ENCODE measurements around the gene HBS1L.

HBS1L gene

DNA sequence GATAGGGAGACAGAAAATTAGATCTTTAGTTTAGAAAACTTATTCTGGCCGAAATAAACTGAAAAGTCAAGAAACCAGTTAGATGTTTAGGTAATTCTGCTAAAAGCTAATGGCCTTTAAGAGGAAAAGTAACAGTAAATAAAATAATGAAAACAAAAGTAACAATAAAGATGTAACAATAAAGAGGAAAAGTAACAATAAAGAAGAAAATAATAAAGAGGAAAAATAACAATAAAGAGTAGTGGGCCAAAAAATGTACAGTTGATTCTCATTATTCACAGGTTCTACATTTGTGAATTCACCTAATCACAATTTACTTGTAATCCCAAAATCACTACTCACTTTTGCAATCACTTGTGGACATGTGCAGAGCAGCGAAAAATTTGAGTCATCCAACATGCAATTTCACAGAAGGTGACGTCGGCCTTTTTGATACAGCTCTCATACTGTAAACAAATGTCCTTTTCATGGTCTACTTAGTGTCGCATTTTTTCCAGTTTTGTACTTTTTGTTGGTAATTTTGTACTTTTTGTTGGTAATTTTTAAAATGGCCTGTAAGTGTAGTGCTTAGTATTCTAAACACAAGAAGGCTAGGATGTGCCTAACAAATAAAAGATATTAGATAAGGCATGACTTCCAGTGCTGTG lies 24.0 kb downstream of the HBS1L start:
- no peak for DNase-seq

DNA sequence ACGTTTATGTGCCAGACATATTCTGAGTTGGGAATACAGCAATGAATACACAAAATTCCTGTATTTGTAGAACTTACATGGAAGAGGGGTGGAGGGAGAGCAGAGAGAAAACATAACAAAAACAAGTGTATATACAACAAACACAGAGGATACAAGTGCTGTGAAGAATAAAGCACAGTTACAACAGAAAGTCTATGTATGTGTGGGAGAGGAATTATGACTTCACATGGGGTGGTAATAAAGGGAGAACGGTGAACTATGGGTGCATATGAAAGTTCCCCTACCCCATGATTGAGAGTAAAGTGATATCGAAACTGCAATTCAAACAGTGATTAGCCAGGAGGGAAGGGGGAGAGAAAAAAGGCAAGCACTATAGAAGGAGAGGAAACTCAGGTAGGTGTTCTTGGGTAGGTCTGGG lies 24.6 kb downstream of the HBS1L start:
- no peak for DNase-seq

DNA sequence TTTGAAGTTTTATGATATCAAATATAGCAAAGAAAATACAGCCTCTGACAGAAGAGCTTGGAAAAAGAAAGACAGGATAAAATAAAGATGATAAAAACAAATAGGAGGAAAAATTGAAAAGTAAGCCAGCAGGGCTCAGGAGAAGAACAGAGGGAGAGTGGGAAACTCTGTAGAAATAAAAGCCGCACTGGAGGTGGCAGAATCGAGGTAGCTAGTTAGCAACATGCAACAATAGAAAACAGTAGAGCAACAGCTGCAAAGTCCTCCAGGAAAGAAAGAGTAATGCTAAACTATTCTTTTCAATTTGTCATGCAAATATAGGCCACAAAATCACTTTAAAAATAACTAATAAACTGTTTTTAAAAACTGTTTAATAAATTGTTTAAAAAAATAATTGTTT lies 28.8 kb downstream of the HBS1L start:
- no peak for DNase-seq

DNA sequence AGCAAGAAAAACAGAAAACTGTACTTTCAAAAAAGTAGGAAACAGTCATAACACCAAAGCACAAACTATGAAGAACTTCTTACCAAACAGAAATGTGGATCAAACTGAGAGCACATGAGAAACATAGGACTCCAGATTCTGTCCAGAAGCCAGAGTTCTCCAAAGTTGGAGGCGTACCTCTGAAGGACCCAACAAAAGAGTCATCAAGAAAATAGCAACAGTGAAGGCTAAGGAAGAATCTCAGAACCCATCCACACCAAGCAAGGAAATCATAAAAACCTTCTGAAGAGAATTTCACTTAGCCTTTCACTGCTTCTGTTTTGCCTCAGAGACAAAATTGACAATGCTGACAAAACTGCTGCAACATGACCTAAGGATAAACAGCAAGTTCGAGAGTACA lies 29.4 kb downstream of the HBS1L start:
- no peak for DNase-seq

DNA sequence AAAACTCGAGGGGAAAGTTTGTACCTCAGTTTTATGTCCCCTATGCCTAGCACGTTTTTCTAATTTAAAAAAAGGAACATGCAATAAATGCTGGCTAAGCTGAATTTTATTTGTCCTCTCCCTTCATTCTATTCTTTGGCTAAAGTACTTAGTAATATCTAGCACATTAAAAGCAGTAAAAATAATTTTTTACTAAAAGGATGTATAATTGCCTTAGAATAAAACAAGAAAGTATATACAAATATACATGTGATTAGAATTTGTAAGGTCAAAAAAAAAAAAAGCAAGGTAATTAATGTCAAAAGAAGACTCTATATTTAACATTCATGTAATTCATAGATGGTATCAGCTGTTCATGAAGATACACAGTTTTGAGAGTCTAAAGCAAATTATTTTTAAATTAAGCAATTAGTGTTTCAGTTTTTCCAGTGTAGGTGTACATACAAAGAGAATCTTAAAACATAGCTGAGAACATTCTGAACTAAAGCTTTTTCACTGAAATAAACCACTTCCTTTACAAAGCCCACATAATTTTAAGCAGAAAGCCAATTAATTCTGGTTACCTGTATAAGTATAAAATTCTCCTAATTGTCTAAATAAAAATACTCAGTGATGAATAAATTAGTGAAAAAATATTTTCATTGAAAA lies 32.4 kb downstream of the HBS1L start:
- DNase-seq = no peak

DNA sequence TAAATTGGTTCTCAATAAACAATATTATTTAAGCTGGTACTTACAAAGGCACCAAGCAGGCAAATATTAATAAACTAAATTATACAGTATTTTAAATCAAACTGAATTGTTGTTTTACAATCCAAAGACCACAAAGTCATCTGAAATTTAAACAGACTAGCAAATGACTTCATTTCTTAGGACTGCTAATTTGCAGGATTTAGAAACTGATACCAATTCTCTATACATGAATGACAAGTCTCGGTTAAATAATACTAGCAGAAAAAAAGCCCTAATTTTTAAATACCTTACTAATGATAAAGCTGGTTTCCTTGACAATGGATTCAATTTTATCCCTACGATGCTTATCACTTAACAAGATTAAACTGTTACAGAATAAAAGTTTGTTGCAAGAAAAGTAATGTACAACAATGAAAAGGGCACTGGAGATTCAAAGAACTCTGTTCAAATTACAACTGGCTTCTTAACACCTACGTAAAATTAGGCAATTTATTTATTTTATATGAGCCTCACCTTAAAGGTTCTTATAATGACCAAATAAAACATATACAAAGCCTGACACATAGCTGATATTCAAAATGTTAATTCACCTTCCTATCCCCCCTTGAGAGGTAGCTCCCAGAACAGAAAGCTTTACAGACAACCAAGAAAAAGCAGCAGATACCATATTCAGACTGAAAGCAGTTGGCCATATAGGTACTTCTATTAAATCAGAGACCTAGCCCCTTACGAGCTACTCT lies 33.1 kb downstream of the HBS1L start:
- DNase-seq = no peak

DNA sequence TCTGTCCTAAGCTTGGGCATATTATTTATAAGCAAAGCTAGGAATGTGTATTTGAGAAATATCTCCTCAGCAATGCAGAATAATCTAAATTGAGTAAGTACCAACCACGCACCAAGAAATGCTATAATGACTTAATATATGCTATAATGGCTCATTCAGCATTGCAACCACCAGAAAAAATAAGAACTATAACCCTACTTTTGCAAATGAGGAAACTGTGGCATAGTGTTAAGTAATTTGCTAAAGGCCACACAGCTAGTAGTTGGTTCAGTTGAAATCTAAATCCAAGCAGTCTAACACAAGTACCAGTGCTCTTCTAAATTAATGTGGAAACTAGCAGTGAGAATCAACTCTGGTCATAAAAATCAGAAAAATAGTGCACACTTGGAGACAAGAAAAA lies 35.7 kb downstream of the HBS1L start:
- no peak for DNase-seq

DNA sequence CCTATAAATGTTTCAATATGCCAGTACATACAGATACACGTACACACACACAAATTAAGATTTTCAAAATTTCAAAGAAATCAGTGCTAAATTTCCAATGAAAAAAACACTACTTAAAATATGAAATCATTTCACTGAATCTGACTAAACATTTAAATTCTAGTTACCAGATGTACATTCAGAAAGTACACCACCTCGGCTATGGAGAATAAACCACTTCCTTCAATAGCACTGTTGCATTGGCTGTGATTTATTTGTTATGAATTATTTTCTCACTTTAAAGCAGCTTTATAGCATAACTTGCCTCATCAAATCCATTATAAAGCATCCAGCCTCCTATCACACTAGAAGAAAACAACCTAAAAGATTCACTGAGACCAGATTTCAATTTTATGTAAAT lies 36.6 kb downstream of the HBS1L start:
- no peak for DNase-seq

DNA sequence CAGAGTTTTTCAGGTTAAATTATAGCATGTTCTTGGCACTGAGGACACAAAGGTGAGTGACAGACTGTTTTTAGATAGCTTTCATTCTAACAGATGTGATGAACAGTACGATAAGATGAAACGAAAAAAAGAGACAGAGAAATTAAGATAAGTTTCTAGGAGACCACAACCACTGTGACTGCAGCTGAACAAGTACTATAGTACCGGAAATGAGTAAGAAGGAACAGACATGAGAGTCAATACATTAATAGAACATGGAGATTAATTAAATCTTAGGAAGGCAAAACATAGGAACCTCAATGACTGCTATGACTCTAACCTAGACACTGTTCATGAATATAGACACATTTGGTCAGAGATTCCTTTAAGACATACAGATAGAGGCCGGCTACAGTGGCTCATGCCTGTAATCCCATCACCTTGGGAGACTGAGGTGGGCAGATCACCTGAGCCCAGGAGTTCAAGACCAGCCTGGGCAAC lies 40.2 kb downstream of the HBS1L start:
- DNase-seq = peak in 1 of 2 donors; percentile 14

DNA sequence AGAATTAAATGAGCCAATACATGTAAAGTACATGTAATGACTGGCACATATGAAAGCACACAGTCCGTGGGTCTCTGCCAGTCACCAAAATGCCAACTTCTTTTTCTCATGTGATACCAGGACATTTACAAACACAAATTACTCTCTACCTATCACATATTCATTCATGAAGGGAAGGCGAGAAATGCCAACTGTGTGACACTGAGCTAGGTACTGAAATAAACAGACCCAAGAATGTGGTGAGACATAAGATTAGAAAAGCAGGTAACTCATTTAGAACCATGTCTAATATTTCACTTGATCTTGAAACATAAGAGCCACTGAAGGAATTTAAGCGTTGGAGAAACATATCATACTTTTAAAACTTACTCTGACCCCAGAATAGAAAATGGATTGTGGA lies 41.4 kb downstream of the HBS1L start:
- no peak for DNase-seq

DNA sequence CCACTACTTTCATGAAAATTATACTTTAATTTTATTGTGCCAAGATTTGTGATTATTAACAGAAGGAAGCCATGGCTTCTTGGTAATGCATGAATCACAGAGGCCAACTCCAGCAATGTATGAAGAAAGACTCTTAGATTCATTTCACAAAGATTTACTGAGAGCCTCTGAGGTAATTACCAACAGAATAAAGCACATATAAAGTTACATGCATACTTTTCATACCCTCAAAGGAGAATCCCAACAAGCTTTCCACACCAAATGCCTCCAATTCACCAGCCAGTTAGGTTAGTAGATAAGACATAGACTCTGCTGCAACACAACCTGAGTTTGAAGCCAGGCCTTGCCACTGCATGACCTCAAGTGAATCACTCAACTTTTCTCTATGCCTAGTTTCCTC lies 41.9 kb downstream of the HBS1L start:
- DNase-seq = no peak

DNA sequence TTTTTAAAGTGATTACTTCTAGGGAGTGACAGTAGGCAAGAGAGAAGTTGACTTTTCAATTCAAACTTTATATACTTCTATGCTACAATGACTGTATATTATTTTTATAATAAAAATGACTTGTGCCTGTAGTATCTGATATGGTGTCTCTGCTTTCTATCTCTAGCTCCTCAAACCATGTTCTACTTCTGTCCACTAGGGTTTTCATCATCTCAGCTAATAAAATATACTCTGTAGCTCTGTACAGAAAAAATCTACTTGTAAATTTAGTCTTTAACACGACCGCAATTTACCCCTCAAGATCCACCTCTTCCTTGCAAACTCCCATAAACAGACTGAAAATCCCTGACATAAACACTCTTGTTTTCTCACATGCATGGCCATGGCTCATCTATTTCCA lies 42.3 kb downstream of the HBS1L start:
- no peak for DNase-seq

DNA sequence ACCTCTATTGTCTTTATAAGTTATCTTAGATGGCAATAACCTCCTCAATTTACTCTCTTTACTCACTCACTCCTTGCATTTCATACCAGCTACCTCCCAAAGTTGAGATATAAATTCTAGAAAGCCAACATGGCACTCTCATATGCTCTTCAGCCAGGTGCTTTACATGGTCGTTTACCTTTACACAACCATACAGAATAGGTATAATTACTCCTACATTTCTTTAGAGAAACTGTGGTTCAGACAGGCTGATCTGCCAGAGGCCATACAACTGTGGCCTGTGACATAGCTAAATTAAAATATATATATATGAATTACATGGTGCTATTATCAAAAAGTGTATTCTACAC lies 45.7 kb downstream of the HBS1L start:
- no peak for DNase-seq

DNA sequence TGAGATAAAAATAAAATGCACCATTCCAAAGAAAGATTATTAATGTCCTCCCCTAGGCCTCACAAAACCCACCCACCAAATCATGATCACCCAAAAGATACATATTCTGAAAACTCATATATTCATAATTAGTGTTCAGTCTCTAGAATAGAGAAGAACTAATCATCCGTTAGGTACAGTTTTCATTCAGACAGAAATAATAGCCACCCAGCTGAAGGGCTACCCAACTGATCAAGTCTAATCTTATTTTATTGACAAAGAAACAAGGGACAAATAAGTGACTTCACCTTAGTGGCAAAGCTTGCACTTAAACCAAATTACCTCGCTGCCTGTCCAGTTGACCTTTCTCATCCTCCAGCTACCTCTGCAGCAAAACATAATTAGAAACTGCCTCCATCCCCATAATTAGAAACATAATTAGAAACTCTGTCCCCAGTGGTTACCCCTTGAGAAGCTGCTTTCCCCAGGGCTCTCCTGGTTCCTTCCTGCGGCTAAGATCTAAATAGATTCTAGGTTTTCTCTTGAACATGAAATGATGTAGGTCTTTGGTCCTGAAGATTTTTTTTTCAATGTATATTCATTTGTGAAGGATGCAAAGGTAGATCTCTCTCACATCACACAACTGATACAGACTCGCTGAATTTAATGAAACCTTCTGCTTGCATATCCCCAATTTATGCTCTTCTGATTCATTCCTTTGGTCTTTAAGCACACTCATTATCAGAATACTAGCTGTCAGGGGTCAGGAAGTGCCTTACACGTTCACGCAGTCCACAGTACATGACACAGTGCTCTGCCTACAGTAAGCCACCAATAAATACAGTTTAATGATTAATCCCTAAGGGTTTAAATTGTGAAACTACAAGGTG lies 46.3 kb downstream of the HBS1L start:
- no peak for DNase-seq

DNA sequence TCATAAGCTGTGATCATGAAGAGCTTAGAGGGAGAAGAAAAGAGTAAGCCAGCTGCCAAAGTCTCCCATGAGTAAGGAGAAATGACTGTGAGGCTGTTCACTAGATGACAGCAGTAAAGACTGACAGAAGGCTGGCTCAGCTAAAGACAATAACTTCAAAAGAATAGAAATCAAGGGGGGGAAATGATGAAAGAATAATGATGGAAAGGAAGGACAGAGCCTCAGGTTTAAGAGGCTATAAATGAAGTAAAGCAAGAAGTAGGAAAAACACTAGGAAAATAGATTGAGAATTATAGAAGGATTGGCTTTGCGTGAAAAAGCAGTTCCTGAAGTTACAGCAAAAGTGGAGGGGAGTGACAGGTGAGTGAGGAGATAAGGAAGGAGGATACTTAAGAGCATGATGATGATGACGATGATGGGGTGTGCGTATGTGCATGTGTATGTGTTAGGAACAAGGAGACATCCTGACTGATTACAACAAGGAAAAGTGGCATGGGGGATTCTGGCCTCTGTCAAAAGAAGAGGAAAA lies 48.2 kb downstream of the HBS1L start:
- DNase-seq = no peak

DNA sequence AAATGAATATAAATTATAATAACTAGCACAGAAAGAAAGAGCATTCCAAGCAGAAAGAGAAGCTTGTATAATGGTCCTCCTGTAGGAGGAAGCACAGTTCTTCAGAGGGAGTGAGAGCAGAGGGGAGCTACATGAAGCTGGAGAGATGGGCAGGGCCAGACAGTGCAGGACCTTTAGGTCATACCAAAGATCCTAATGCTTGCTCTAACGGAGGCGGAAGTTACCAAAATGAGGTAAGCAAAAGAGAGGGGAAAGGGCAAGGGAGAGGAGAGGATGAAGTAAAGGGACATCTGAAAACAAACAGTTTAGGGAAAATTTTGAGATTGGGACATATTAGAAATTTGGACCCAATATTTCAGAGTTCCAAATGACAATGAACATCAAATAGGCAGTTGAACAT lies 50.2 kb downstream of the HBS1L start:
- no peak for DNase-seq

DNA sequence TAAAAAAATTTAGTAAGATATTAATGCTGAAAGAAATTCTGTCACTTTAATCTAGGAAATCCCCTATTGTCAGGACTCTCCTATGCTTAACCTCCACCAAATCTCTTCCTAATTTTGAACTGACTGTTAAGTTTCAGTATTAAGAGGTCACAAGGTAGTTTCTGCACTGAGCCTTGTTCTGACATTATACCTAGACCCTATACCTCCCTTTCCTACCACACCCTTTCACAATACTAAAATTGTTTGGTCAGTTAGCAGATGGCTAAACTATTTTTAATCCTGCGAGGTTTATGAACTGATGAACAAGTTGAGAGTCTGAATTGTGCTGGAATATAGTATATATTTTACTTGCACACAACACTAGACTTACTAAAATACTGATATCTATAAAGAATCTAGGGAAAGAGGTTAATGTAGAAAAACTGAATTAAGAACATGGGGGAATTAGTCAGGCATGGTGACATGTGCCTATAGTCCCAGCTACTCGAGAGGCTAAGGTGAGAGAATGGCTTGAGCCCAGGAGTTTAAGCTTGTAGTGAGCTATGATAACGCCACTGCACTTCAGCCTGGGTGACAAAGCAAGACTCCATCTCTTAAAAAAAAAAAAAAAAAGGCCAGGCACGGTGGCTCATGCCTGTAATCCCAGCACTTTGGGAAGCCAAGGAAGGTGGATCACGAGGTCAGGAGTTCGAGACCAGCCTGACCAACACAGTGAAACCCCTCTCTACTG lies 51.5 kb downstream of the HBS1L start:
- no peak for DNase-seq

DNA sequence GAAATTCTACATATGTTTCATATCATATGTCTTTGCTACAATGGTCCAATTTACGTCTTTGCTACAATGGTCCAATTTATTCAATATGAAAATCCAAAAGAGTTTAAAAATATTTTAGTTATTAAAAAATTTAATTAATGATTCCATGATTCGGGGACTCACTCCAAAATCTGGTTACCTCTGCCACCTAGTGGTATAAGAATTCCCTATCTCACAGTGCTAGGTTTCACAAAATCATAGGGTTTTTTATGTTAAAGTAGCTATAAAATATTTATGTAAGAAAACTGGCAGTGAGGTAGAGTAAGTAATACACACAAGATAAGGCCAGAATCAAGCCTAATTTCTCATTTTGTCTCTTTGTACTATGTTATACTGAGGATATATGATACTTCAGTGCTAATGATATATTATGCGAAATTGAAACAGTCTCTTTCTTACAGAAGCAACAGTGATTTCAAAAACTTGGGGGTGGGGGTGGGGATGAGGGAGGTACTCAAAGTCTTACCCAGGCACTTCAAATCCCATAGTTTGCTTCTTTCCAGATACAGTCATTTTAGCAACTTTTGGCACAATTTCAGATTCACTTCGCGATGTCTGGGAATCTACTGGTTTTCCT lies 52.3 kb downstream of the HBS1L start:
- no peak for DNase-seq

DNA sequence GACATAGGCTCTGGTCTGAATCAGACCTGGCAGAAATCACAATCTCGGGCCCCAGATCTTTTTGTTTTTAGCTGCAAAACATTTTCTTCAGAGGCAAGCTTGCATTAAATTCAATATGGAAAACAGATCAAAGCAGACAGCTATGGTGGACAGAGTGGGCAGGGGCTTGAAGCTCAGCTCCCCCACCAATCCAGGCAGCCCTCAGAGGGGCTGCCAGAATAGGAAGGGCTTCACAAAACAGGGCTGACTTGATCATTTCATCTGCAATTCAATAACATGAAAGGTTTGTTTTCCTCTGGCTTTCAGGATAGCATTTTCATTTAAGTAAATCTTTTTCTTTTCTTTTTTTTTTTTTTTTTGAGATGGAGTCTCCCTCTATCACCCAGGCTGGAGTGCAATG lies 55.5 kb downstream of the HBS1L start:
- DNase-seq = no peak

DNA sequence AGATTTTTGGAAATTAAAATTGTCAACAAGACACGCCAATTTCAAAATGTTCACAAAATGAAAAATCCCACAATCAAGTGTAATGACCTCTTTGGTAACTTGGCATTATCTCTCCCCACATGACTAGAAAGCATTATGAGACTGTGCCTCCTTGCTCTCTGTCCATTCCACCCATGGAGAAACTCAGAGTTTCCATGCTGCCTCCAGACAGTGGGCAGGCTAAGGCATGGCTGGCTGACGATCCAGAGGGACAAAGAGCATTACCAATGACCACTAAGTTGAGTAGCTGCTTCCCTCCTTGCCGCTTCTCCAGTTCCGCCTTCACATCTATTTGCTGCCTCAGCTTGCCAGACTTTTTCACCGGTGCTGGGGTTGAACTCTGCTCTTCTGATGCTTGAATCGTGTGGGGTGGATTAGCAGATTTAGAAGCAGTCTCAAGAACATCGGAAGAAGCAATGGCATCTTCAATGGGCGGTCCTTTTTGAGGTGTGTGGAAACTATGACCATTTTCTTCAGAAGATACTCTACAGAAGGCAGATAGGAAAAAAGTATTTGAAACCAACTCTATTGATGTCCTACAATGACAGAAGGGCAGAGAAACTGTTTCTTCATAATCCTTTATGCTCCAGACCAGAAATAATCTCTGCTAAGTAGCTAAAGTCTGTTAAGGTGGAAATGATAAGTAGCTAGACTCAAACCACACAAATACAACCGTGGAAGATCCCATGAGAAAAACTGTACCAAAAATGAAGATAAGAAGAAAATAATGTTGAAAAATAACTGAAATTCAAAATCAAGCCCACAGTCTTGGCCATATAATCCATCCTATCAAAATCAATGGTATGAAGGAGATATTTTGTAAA lies 57.3 kb downstream of the HBS1L start:
- no peak for DNase-seq

DNA sequence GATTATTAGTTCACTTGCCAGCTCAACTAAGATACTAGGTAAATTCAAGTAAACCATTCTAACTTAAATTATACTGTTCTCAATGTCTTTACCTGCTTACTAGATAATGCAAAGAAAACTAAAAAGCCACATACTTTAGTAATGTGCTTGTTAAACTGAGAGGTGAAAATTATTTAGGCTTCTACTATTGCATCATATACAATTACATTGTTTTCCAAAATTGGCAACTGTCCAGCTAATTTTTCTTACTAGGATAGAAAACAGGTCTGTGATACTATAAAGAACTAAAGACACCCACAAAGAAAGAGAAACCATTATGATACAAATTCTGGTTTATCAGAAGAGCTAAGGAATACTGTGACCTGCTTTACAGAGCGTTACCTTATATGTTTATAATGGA lies 59.1 kb downstream of the HBS1L start:
- DNase-seq = no peak
